Endothelial cell of umbilical vein (primary cell): ENCODE data around the gene SAMD4A. TPM values are rescaled to one million over a fixed set of nuclear protein-coding genes. Genes with fewer than 3 reads are reported as not detected.
"Not testable (repeated sequence)": the region's sequence is repeated elsewhere in the genome, so short reads cannot be mapped to it uniquely, and the experiment has no call there.

ENCODE experiments used
- BruUV-seq: library from RNA; stranded (reverse); fragments of 400-500 nt; replicated peaks from 2 replicates; lab custom pipeline; 2021; lab: Mats Ljungman, UMichigan
- CTCF ChIA-PET: fragments of 300-600, 350-600 bp; sonication (Branson Sonifier 250); formaldehyde crosslinking; loops from one replicate; lab custom pipeline; 2021; ENCODE audit warnings: antibody characterized with exemption, inconsistent platforms; lab: Charles Lee
- POLR2A ChIA-PET: fragments of 300-600, 350-600 bp; sonication (Branson Sonifier 250); formaldehyde crosslinking; loops from one replicate; lab custom pipeline; 2021; ENCODE audit warnings: antibody characterized with exemption, inconsistent platforms; lab: Charles Lee
- DNase-seq: peaks from one replicate; pipeline ENCODE4 v3.0.0-alpha.2; 2011; ENCODE audit warnings: low read depth, low spot score
- FAIRE-seq: peaks from 2 replicates; lab custom pipeline; 2011; peaks lifted over from hg19 to GRCh38; lab: Jason Lieb, UNC
- H2AFZ ChIP-seq: 2 replicates; pipeline ENCODE4 v1.6.0; 2012; ENCODE audit warnings: low read depth, low read length, control low read depth, inconsistent platforms
- H3K27ac ChIP-seq: 2 replicates; pipeline ENCODE4 v1.5.1; 2011; ENCODE audit warnings: low read depth, mild to moderate bottlenecking, control low read depth, low read length, moderate library complexity; ENCODE audit not compliant: insufficient read depth
- H3K27me3 ChIP-seq, 2 experiments: 2 replicates each; pipeline versions ENCODE4 v1.6.0 to v1.6.1; 2011; ENCODE audit warnings: low read length in 2 of 2, mixed read lengths in 1 of 2; ENCODE audit not compliant: control insufficient read depth in 2 of 2, insufficient read depth in 2 of 2
- H3K36me3 ChIP-seq, 2 experiments: 2 replicates in 1 of 2; 3 replicates in 1 of 2; pipeline ENCODE4 v1.5.1; 2011; ENCODE audit warnings: low read length in 2 of 2, mild to moderate bottlenecking in 1 of 2, moderate library complexity in 1 of 2; ENCODE audit not compliant: control insufficient read depth in 2 of 2, insufficient read depth in 2 of 2; ENCODE audit errors: extremely low read depth in 1 of 2
- H3K4me1 ChIP-seq: 3 replicates; pipeline ENCODE4 v1.5.1; 2011; ENCODE audit warnings: mild to moderate bottlenecking, low read length; ENCODE audit not compliant: control insufficient read depth, insufficient read depth; ENCODE audit errors: extremely low read depth
- H3K4me2 ChIP-seq: 2 replicates; pipeline ENCODE4 v1.6.1; 2011; ENCODE audit warnings: low read length, control low read depth, mixed read lengths; ENCODE audit not compliant: insufficient read depth
- H3K4me3 ChIP-seq, 3 experiments: fragments of 200-600 bp in 1 of 3; sonication (generic), shearing (Covaris generic) in 1 of 3; replicated peaks in 1 of 3; 2 replicates each; pipeline ENCODE4 v1.5.1; 2011 to 2016; ENCODE audit warnings: control low read depth in 3 of 3, low read length in 3 of 3, mild to moderate bottlenecking in 2 of 3, inconsistent platforms in 1 of 3, low read depth in 1 of 3, moderate library complexity in 1 of 3; ENCODE audit not compliant: insufficient read depth in 1 of 3
- H3K79me2 ChIP-seq: 2 replicates; pipeline ENCODE4 v1.6.0; 2012; ENCODE audit warnings: low read length, inconsistent platforms; ENCODE audit not compliant: control insufficient read depth, insufficient read depth
- H3K9ac ChIP-seq: replicated peaks from 2 replicates; pipeline ENCODE3; 2011; ENCODE audit warnings: low read length, control low read depth; ENCODE audit not compliant: insufficient read depth; ENCODE audit errors: extremely low read depth
- H3K9me1 ChIP-seq: replicated peaks from 3 replicates; pipeline ENCODE4 v1.6.0; 2011; ENCODE audit warnings: mild to moderate bottlenecking, low read length; ENCODE audit not compliant: control insufficient read depth, insufficient read depth; ENCODE audit errors: extremely low read depth
- H3K9me3 ChIP-seq: replicated peaks from 2 replicates; pipeline ENCODE4 v1.5.1; 2012; ENCODE audit warnings: low read length, inconsistent platforms; ENCODE audit not compliant: control insufficient read depth, insufficient read depth
- H4K20me1 ChIP-seq: replicated peaks from 2 replicates; pipeline ENCODE3; 2011; ENCODE audit warnings: mild to moderate bottlenecking, low read length; ENCODE audit not compliant: control insufficient read depth, insufficient read depth; ENCODE audit errors: extremely low read depth
- CTCF ChIP-seq, 2 donors: IDR thresholded peaks; 1 replicate in 1 of 2; 2 replicates in 1 of 2; pipeline ENCODE4 v1.5.1; 2011; ENCODE audit warnings: low read length in 2 of 2, mild to moderate bottlenecking in 2 of 2, moderate library complexity in 2 of 2, control low read depth in 1 of 2, inconsistent platforms in 1 of 2, low read depth in 1 of 2; ENCODE audit not compliant: insufficient read depth in 1 of 2; ENCODE audit errors: extremely low read depth in 1 of 2
- EZH2 ChIP-seq: IDR thresholded peaks from 2 replicates; pipeline ENCODE4 v1.6.1; 2012; ENCODE audit warnings: borderline replicate concordance, low read depth, mild to moderate bottlenecking, moderate library complexity, low read length, inconsistent platforms; ENCODE audit not compliant: severe bottlenecking
- FOS ChIP-seq: IDR thresholded peaks from 2 replicates; pipeline ENCODE4 v1.6.1; 2011; ENCODE audit warnings: mild to moderate bottlenecking, low read length, moderate library complexity, borderline replicate concordance; ENCODE audit not compliant: insufficient read depth
- GATA2 ChIP-seq: IDR thresholded peaks from 2 replicates; pipeline ENCODE4 v1.7.0; 2011; ENCODE audit warnings: low read depth, mild to moderate bottlenecking, moderate library complexity, mixed read lengths, low read length; ENCODE audit not compliant: insufficient read length, insufficient read depth
- JUN ChIP-seq: IDR thresholded peaks from 2 replicates; pipeline ENCODE4 v1.6.1; 2011; ENCODE audit warnings: borderline replicate concordance, low read depth; ENCODE audit not compliant: insufficient read length, insufficient read depth
- MAX ChIP-seq: IDR thresholded peaks from 2 replicates; pipeline ENCODE4 v1.6.1; 2011; ENCODE audit not compliant: insufficient read depth, insufficient read length
- MYC ChIP-seq: IDR thresholded peaks from one replicate; pipeline ENCODE4 v1.6.1; 2011; ENCODE audit warnings: mild to moderate bottlenecking, low read depth, low read length
- POLR2A ChIP-seq: IDR thresholded peaks from 2 replicates; pipeline ENCODE4 v1.6.1; 2012; ENCODE audit warnings: low read depth, mild to moderate bottlenecking, control low read depth, low read length
- POLR2AphosphoS5 ChIP-seq: IDR thresholded peaks from 2 replicates; pipeline ENCODE4 v1.6.1; 2012; ENCODE audit warnings: low read depth, mild to moderate bottlenecking, control low read depth, low read length, moderate library complexity; ENCODE audit not compliant: insufficient read depth
- dilution Hi-C: fragments of 300-500 bp; cut with MboI; formaldehyde crosslinking; loops from one replicate; pipeline ENCODE4 v1.15.0; 2019; ENCODE audit warnings: low sequenced_read_pairs; ENCODE audit not compliant: extremely low pct_ligation_motif_present
- intact Hi-C: fragments of 100-400 bp; cut with micrococcal nuclease; formaldehyde crosslinking; loops from one replicate; pipeline ENCODE4 v1.10.0; 2022
- polyA plus RNA-seq, 4 experiments: library from polyadenylated mRNA; depleted of rRNA in 3 of 4; stranded (reverse) in 3 of 4; unstranded in 1 of 4; fragments of >200 nt; gene quantifications; 2 replicates each; pipeline versions ENCODE4 v1.2.1 to v1.2.3, GENCODE V29; 2011 to 2012; ENCODE audit warnings: missing spikeins in 1 of 4
- total RNA-seq: library from RNA; stranded (reverse); gene quantifications from 2 replicates; pipeline ENCODE4 v1.2.3, GENCODE V29; 2021

Gene SAMD4A
- total and polyA plus RNA-seq, 2 donors (not counting 3 experiments of a cell fraction or from before 2014, with no cell fraction given): 37.7 to 95.3 TPM

- H3K9me3 ChIP-seq: no peaks in the 10 kb centered on the region
- H4K20me1 ChIP-seq: no peaks in the 10 kb centered on the region
- no peak overlapping the region for H2AFZ ChIP-seq
- H3K4me1 ChIP-seq: peaks cover 9% of the 10 kb centered on the region
- no peak overlapping the region for H3K4me3 ChIP-seq
- no TSS peak for BruUV-seq
- H3K27me3 ChIP-seq: no peaks in the 10 kb centered on the region
- intact Hi-C loops (no loop called here), dilution Hi-C loops (no loop called here)
- DNase-seq (no peak), FAIRE-seq (no peak)
- CTCF ChIA-PET: no interaction called here
- H3K36me3 ChIP-seq: peaks cover 15 to 19% of the 10 kb centered on the region in 2 experiments
- no peaks in the 10 kb centered on the region for H3K9me1 ChIP-seq
- POLR2A ChIA-PET: no interaction called here
- TF ChIP-seq FOS: no peak
- no peak for TF ChIP-seq POLR2AphosphoS5
- TF ChIP-seq CTCF (IDR thresholded peaks at IDR 0.05; ENCODE audit: extremely low read depth in 1 of 2, insufficient read depth in 1 of 2, low read depth in 1 of 2, low read length in 2 of 2): no peak
- no peak for TF ChIP-seq GATA2
- no peak for TF ChIP-seq MAX
- no peak for TF ChIP-seq POLR2A
- TF ChIP-seq MYC: no peak
- no peak for TF ChIP-seq EZH2
- TF ChIP-seq JUN: no peak
- H3K79me2 ChIP-seq: peaks cover 8% of the 10 kb centered on the region
- H3K27ac ChIP-seq: no peak overlapping the region
- no peak overlapping the region for H3K4me2 ChIP-seq
- H3K9ac ChIP-seq: no peak overlapping the region
These were observed 182.8 kb downstream of the SAMD4A start for GRCh38 chr14:54749727-54750126.

- dilution Hi-C loops, H3K79me2 ChIP-seq, DNase-seq, intact Hi-C loops, H3K9me3 ChIP-seq, H2AFZ ChIP-seq, H4K20me1 ChIP-seq, CTCF ChIA-PET, H3K27me3 ChIP-seq, H3K27ac ChIP-seq, BruUV-seq, H3K9ac ChIP-seq, H3K9me1 ChIP-seq, H3K4me2 ChIP-seq, FAIRE-seq, H3K4me3 ChIP-seq, POLR2A ChIA-PET: not testable (repeated sequence)
- Histone ChIP-seq H3K4me1 (peaks cover 15% of the 10 kb centered on the region), H3K36me3 (peaks cover 17 to 22% of the 10 kb centered on the region in 2 experiments)
These were observed 185.7 kb downstream of the SAMD4A start for GRCh38 chr14:54752611-54753010.

GRCh38 chr14:54753396-54753795 is 186.5 kb downstream of the SAMD4A start:
- peaks cover 17 to 22% of the 10 kb centered on the region in 2 experiments for H3K36me3 ChIP-seq
- H2AFZ ChIP-seq, H3K79me2 ChIP-seq, H3K9ac ChIP-seq, H3K9me1 ChIP-seq, POLR2A ChIA-PET, H3K27ac ChIP-seq, FAIRE-seq, H3K4me3 ChIP-seq, intact Hi-C loops, DNase-seq, dilution Hi-C loops, H4K20me1 ChIP-seq, H3K4me2 ChIP-seq, BruUV-seq, H3K27me3 ChIP-seq, H3K9me3 ChIP-seq: not testable (repeated sequence)
- CTCF ChIA-PET: interaction anchor here (1.4 kb wide), 1 partner anchor 20 kb away, joined by 6 read pairs; no protein-coding TSS in a partner anchor
- H3K4me1 ChIP-seq: peaks cover 15% of the 10 kb centered on the region
